GM13976 (cell line): ENCODE results near the gene TNNT3.

Experiments
- DNase-seq: peaks from one replicate; pipeline ENCODE4 v3.0.0; 2012; ENCODE audit warnings: low spot score
- in situ Hi-C: fragments of 300-500 bp; cut with MboI; formaldehyde crosslinking; loops from one replicate; pipeline ENCODE4 v1.12.0; 2022; ENCODE audit warnings: low sequenced_read_pairs, mixed read lengths, inconsistent platforms; ENCODE audit not compliant: unreplicated experiment
- TF ChIP-seq, protein P1 (sequence below): IDR thresholded peaks from 2 replicates; pipeline ENCODE4 v1.5.1; 2012; ENCODE audit warnings: borderline replicate concordance, mild to moderate bottlenecking; ENCODE audit not compliant: insufficient read depth; ENCODE audit errors: extremely low read depth, missing control alignments, control extremely low read depth

TNNT3 gene

DNA sequence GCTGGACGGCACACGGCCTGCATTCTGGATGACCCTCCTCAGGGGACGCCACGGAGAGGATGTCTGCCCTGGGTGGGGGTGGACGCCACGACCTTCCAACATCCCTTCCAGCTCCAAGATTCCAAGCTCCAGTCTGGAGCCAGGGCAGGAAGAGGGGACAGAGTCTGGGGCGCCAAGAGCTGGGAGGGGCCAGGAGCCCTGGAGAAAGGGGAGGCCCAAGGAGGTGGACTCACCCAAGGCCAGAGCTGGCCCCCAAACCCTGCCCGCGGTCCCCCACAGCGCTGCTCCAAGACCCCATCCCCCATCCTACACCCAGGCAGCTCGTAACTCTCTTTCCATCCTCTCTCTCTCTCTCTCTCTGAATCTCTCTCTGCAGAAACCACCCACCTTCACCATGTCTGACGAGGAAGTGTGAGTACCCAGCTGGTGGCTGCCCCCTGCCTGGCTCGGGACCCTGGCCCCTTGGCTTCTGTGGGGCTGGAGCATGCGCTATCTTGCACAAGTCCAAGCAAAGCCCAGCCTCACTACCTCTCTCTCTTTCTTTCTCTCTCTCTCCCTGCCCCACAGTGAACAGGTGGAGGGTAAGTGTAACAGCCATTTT lies 3.1 kb downstream of the TNNT3 start:
- in situ Hi-C loops: no loop called here
- DNase-seq: peak; percentile 42
- TF ChIP-seq, protein P1, sequence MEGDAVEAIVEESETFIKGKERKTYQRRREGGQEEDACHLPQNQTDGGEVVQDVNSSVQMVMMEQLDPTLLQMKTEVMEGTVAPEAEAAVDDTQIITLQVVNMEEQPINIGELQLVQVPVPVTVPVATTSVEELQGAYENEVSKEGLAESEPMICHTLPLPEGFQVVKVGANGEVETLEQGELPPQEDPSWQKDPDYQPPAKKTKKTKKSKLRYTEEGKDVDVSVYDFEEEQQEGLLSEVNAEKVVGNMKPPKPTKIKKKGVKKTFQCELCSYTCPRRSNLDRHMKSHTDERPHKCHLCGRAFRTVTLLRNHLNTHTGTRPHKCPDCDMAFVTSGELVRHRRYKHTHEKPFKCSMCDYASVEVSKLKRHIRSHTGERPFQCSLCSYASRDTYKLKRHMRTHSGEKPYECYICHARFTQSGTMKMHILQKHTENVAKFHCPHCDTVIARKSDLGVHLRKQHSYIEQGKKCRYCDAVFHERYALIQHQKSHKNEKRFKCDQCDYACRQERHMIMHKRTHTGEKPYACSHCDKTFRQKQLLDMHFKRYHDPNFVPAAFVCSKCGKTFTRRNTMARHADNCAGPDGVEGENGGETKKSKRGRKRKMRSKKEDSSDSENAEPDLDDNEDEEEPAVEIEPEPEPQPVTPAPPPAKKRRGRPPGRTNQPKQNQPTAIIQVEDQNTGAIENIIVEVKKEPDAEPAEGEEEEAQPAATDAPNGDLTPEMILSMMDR: no peak

DNA sequence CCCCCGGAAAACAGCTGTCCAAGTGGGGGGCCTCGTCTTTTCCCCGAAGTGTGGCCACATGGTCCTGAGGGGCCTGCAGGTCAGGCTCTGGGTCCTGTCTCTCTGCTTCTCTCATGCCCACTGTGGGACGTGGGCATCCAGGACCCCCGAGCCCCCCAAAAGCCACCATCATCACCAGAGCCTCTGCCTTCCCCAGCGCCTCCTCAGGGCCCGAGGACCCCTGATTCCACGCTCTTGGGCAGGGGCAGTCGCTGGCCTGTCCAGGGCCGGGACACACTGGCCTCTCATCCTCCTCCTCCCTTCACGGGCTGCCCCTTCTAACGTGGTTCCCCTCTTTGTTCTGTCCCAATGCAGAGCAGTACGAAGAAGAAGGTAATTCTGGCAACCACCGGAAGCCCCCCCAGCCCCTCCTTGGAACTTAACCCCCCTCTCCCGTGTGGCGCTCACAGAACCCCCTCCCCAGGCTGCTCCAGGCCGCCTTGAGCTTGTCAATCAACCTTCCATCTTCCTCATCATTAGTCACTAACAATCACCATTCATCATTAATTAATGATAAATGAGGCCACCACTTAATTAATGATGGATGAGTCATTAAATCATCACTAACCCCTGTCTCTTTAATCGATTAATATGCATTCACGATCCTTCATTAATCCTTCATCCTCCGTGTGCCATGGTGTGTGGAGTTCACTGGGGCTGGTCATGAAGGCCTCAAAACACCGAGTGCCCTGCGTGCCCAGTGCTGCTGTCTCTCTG lies 3.9 kb downstream of the TNNT3 start:
- in situ Hi-C loops: no loop called here
- TF ChIP-seq, protein P1: no peak
- DNase-seq: no peak

DNA sequence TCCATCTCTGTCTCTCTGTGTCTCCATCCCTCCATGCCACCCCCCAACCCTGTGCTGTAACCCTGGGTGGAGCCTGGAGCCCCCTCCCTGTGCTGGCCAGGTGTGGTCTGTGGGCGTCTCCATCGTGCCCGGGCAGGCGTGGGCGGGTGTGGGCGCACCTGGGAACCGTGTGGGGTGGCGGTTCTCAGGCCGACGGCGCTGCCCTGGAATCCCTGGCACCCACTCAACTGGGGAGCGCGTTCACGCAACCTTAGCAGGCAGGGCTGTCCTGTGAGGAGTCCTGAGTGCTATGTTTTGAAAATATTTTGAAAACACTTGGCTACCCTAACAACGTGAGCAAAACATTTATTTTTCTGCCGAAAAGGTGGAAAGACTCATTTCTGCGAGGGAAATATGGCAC lies 4.7 kb downstream of the TNNT3 start:
- TF ChIP-seq, protein P1: no peak
- in situ Hi-C loops: no loop called here
- DNase-seq: no peak

DNA sequence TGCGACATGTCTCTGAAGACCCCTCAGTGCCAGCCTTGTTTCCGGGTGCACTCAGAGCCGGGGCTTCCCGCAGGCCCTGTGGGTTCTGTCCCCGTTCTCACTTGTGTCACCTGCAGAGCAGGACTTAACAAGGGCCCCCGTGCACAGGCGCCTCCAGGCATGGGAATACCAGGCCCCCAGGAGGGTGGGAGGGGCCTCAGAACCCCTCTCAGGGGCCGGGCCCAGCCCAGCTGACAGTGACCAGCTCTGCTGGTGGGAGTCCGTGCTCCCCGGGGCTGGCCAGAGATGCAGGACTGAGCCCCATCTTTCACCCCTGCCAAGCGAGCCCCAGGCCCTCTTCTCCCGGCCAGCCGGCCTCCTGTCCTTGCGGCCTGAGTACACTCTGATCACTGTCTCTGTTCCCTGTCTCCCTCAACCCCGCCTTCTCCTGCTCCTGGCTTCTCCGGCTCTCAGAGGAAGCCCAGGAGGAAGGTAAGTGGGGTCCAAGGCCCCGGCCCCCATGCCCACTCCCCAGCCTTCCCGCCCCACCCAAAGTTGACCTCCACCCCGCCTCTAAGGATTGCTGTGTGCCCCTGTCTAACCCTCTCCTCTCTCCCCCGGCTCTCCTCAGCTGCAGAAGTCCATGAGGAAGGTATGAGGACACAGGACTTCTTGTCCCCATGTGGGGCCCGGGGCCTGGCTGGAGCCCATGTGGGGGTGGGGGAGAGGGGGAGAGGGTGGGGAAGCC lies 5.3 kb downstream of the TNNT3 start:
- TF ChIP-seq, protein P1: no peak
- in situ Hi-C loops: no loop called here
- DNase-seq: no peak

DNA sequence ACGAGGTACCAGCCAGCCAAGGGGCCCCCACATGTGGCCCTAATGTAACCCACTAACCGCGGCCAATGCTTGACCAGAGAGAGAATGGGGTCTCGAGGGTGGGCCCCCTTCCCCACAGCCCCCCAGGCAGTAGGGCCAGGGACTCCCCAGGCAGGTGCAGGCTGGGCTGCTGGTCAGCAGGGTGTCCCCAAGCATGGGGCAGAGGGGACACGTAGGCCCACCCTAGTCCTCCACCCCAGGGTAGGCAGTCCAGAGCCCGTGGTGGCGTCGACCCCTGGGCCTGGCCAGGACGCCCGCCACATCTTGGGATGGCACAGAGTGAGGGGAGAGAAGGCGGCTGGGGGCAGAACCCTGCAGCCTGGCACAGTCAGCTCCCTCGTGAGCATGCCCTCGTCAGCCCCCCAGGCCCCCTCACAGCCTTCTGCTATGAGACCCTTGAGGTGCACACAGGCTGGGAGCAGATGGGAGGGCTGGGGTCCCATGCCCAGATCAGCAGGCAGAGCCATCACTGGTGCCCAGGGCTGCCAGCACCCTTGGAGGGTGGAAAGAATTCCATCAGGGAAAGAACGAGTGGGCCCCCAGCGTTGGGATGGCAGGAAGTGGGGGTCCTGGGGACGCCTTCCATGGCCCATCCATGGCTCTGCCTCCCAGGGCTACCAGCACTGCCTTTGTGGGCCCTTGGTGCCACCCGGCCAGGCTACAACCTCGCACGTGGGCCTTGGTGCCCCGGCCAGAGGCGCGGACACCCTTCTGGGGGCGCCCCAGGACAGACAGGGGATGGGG lies 6.1 kb downstream of the TNNT3 start:
- in situ Hi-C loops: no loop called here
- no peak for DNase-seq
- TF ChIP-seq, protein P1: no peak
